Mucosa of descending colon (tissue), 3 donors: ENCODE results near the gene RRP8. TPM values are rescaled to one million over a fixed set of nuclear protein-coding genes. Genes with fewer than 3 reads are reported as not detected.

Source experiments
- ATAC-seq: fragments of 200-7000 bp; cut with Tn5 transposase; one replicate; pipeline ENCODE4 v1.9.1; 2020; ENCODE audit warnings: mild to moderate bottlenecking, moderate library complexity
- DNase-seq, 3 donors: peaks; one replicate each; pipeline ENCODE4 v3.0.0-alpha.2; 2020
- H3K36me3 ChIP-seq: fragments of 200-600 bp; one replicate; pipeline ENCODE4 v1.8.0; 2021; ENCODE audit warnings: low read depth, mild to moderate bottlenecking
- H3K4me1 ChIP-seq: fragments of 200-600 bp; one replicate; pipeline ENCODE4 v1.8.0; 2021; ENCODE audit warnings: low read depth, mild to moderate bottlenecking
- H3K4me3 ChIP-seq: fragments of 200-600 bp; one replicate; pipeline ENCODE4 v1.8.0; 2021; ENCODE audit warnings: mild to moderate bottlenecking
- H3K9me3 ChIP-seq: fragments of 200-600 bp; one replicate; pipeline ENCODE4 v1.8.0; 2021; ENCODE audit warnings: mild to moderate bottlenecking
- intact Hi-C, 2 donors: fragments of 100-400 bp; cut with DNase I in 1 of 2; cut with micrococcal nuclease in 1 of 2; formaldehyde crosslinking; loops; one replicate each; pipeline versions ENCODE4 v1.11.0 to v1.11.1; 2022; cut with DNase I, micrococcal nuclease
- total RNA-seq, 3 donors: library from RNA; stranded (reverse); fragmentation: NEBNext Ultra II Directional in 2 of 3; extraction: Animal tissue kit (Norgen Biotek cat#: 25700) in 2 of 3; gene quantifications; one replicate each; pipeline versions ENCODE4 v1.2.1 to v1.2.4, GENCODE V29; 2021 to 2023
- TF ChIP-seq, protein P1 (sequence below): fragments of 200-600 bp; IDR thresholded peaks from one replicate; pipeline ENCODE4 v1.8.0; 2022; ENCODE audit warnings: antibody characterized with exemption, mild to moderate bottlenecking
- donor health status: DM: no; HTN: no; CAD: no; lungs with moderate emphysema.
- donor health status: DM: no; HTN: no; CAD: no.
- donor health status: DM: no; HTN: yes; CAD: no.

RRP8 gene
- total RNA-seq, 3 donors from 2014 or later = 20.5 to 33.7 (median 20.7) TPM

DNA sequence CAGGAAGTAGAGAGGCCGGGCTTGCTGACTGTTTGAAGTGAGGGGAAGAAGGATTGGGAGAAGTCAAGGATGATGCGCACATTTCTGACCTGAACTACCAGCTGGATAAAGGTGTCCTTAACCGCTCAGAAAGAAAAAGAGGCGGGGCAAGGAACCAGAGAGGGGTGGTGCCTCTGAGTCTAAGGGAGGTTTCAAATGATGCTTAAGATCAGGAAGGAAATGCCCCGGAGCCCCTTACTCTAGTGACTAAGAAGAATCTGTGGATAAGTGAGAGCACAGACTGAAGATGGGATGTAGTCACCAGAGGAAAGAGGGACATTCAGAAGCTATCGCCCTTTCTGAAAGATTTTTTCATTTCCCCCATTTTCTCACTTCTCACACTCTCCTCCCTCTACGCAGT lies 39.5 kb upstream of the RRP8 start:
- no peak for ATAC-seq
- DNase-seq = no peak
- H3K4me1 ChIP-seq = peaks cover 15% of the 10 kb centered on the region
- intact Hi-C loops = no loop called here
- H3K36me3 ChIP-seq = no peaks in the 10 kb centered on the region
- H3K9me3 ChIP-seq = no peaks in the 10 kb centered on the region
- H3K4me3 ChIP-seq = no peak overlapping the region
- TF ChIP-seq, protein P1, sequence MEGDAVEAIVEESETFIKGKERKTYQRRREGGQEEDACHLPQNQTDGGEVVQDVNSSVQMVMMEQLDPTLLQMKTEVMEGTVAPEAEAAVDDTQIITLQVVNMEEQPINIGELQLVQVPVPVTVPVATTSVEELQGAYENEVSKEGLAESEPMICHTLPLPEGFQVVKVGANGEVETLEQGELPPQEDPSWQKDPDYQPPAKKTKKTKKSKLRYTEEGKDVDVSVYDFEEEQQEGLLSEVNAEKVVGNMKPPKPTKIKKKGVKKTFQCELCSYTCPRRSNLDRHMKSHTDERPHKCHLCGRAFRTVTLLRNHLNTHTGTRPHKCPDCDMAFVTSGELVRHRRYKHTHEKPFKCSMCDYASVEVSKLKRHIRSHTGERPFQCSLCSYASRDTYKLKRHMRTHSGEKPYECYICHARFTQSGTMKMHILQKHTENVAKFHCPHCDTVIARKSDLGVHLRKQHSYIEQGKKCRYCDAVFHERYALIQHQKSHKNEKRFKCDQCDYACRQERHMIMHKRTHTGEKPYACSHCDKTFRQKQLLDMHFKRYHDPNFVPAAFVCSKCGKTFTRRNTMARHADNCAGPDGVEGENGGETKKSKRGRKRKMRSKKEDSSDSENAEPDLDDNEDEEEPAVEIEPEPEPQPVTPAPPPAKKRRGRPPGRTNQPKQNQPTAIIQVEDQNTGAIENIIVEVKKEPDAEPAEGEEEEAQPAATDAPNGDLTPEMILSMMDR = no peak

DNA sequence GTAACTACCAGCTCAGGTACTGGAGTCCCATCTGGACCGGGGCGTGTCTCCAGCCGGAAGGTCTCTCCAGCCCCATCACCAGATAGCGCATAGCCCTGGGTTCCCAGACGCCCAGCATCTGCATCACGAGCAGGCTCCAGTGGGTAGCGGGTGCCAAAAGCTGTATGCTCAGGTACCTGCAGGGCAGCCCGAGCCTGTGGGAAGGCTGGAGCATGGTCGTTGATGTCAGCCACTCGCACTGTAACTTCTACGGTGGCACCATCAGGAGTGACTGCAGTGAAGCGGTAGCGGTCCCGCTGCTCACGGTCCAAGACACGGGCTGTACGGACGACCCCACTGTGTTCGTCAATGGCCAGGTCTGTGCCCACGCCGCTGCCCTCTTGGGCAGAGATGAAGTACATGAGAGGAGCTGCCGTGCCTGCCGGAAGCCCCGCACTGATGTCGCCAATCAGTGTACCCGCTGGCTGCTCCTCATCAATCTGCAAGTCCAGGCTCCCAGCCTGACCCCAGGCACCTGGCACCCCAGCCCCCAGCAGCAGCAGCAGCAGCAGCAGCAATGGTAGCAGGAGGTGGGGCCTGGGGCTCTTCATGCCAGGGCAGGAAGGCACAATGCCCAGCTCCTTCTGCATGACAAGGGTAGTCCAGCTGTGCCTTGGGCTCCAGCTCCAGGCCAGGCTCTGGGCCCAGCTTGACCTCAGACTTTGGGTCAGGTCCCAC lies 37.7 kb upstream of the RRP8 start:
- intact Hi-C loops = no loop called here
- DNase-seq = no peak
- ATAC-seq = no peak

DNA sequence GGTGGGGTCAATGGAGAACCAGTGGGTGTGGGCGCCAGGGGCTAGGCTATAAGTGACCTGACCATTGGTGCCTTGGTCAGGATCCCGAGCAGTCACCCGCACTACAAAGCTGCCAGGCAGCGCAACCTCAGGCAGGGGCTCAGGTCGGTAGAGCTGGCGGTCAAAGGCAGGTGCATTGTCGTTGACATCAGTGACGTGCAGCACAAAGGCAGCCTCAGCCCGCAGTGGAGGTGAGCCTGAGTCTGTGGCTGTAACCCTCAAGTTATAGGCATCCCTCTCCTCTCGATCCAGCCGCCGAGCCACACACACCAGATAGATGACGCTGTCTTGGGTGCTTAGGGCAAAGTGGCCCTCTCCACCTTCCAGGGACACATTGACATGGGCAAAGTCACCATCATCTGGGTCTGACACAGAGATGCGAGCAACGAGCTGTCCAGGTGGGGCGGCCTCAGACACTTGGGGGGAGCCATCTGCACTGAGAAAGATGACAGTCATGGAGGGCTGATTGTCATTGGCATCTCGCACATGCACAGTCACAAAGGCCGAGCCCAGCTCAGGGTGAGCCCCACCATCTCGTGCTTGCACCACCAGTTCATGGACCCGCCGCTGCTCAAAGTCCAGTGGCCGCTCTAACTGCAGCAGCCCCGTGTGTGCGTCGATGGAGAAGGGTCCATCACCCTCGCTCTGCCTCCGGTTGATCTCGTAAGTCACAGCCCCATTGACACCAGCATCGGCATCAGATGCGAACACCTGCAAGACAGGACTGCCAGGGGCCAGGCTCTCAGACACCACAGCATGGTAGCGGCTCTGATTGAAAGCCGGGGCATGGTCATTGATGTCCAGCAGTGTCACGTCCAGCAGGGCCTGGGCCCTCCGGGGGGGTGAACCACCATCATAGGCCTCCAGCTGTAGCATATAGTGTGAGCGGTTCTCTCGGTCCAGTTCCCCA lies 36.9 kb upstream of the RRP8 start:
- intact Hi-C loops = no loop called here
- ATAC-seq (no peak), DNase-seq (no peak)
- TF ChIP-seq, protein P1 = no peak
- no peaks in the 10 kb centered on the region for H3K9me3 ChIP-seq
- H3K36me3 ChIP-seq = no peaks in the 10 kb centered on the region
- H3K4me3 ChIP-seq = no peak overlapping the region
- H3K4me1 ChIP-seq = peaks cover 8% of the 10 kb centered on the region

More for the DNA sequence above, 37.7 kb upstream of the RRP8 start:
- H3K9me3 ChIP-seq = no peaks in the 10 kb centered on the region
- H3K4me1 ChIP-seq = peaks cover 2% of the 10 kb centered on the region
- no peak overlapping the region for H3K4me3 ChIP-seq
- no peaks in the 10 kb centered on the region for H3K36me3 ChIP-seq
- TF ChIP-seq, protein P1 = no peak

DNA sequence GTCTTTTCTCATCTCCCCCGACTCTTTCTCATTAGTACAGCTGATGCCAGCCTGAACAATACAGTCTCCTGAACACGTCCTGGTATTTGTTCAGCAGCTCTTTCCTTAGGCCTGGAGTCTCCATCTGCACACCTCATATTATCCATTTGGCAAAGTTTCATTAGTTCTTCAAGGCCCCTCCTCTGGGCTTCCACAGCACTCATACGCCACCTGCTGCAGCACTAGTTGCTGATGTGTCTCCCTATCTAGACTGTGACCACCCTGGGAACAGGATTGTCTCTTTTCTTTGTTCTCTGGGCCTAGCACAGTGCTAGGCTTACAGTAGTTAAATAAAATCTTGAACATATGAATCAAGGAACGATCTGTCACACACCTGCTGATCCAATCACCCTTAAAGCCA lies 35.0 kb upstream of the RRP8 start:
- TF ChIP-seq, protein P1 = no peak
- Histone ChIP-seq H3K36me3 (no peaks in the 10 kb centered on the region), H3K4me1 (peaks cover 10% of the 10 kb centered on the region), H3K9me3 (no peaks in the 10 kb centered on the region), H3K4me3 (no peak overlapping the region)
- intact Hi-C loops = no loop called here
- no peak for ATAC-seq
- no peak for DNase-seq

DNA sequence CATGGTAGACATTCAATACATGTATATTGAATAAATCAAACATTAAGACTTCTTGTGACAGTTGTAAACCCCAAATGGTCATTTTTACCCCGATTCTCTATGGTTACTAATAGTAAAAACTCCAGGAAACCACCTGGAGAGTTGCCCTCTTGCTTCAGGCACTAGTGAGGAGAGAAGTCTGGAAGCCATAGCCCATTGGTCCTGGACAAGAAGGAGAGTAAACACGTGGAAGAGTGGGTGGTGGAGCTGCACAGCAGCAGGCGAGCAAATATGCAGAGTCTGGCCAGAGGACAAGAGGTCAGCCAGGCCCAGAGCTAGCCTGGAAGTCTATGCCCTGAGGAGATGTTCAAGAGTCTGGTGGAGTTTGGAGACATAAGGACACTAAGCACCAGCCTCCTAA lies 34.5 kb upstream of the RRP8 start:
- Histone ChIP-seq H3K4me1 (peaks cover 10% of the 10 kb centered on the region), H3K9me3 (no peaks in the 10 kb centered on the region), H3K36me3 (no peaks in the 10 kb centered on the region), H3K4me3 (no peak overlapping the region)
- intact Hi-C loops = no loop called here
- DNase-seq = peak in 1 of 3 donors; percentile 20
- ATAC-seq = peak; percentile 7
- TF ChIP-seq, protein P1 = no peak
